ENCODE data around the gene TET3. TPM values are rescaled to one million over a fixed set of nuclear protein-coding genes. Genes with fewer than 3 reads are reported as not detected.
A peak's percentile ranks its signal among the peaks of the same experiment; 100 is the strongest.

The TET3 gene
- total RNA-seq, 6 experiments from 2014 or later: 3.7 to 6.8 (median 5.1) TPM

DNA sequence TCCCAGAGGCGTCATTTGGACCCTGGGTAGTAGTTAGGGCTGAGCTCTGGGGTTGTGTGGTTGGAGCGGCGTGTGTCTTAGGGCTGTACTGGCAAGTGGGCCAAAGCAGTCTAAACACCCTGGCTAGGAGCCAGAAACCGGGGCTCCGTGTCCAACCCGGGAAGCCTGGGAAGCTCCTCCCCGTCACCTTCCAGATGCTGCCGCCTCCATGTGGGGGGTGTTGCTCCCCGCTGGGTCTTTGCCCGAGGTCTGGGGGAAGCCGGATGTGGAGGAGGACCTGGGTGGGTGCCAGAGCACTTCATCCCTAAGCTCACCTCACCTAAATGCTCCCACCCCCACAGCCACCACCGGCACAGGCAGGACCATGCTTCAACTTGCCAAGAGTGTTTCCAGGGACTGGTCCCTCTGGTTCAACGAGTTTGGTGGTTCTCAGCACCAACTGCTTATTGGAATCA, 25.4 kb downstream of the TET3 start:
- DNase-seq (peak in 2 of 3 donors; percentile 42 to 58), ATAC-seq (peak in 3 of 4 donors; percentile 16 to 50 (median 35))
- 57% methylated on average over 1 of the region's 13 CpGs for WGBS (ENCODE audit: insufficient coverage, low coverage, low lambda C conversion rate, missing lambda C conversion rate)
- Histone ChIP-seq H3K4me3 (no peak overlapping the region), H3K4me1 (peaks cover 0 to 17% (median 6%) of the 10 kb centered on the region in 4 donors), H3K9me3 (no peaks in the 10 kb centered on the region), H3K27me3 (no peaks in the 10 kb centered on the region), H3K36me3 (no peaks in the 10 kb centered on the region), H3K27ac (no peak overlapping the region)
- intact Hi-C loops (cut with DNase I): no loop called here
- no peak for TF ChIP-seq POLR2A (IDR thresholded peaks at IDR 0.05)
- TF ChIP-seq, protein P1, sequence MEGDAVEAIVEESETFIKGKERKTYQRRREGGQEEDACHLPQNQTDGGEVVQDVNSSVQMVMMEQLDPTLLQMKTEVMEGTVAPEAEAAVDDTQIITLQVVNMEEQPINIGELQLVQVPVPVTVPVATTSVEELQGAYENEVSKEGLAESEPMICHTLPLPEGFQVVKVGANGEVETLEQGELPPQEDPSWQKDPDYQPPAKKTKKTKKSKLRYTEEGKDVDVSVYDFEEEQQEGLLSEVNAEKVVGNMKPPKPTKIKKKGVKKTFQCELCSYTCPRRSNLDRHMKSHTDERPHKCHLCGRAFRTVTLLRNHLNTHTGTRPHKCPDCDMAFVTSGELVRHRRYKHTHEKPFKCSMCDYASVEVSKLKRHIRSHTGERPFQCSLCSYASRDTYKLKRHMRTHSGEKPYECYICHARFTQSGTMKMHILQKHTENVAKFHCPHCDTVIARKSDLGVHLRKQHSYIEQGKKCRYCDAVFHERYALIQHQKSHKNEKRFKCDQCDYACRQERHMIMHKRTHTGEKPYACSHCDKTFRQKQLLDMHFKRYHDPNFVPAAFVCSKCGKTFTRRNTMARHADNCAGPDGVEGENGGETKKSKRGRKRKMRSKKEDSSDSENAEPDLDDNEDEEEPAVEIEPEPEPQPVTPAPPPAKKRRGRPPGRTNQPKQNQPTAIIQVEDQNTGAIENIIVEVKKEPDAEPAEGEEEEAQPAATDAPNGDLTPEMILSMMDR (IDR thresholded peaks at IDR 0.05): no peak

- H3K27ac ChIP-seq: no peak overlapping the region
- no peaks in the 10 kb centered on the region for H3K27me3 ChIP-seq
- H3K36me3 ChIP-seq: no peaks in the 10 kb centered on the region
- peak in 1 of 3 donors; percentile 63 for DNase-seq
- intact Hi-C loops (cut with DNase I): no loop called here
- no peaks in the 10 kb centered on the region for H3K9me3 ChIP-seq
- H3K4me1 ChIP-seq: peaks cover 0 to 17% (median 6%) of the 10 kb centered on the region in 4 donors
- no peak overlapping the region for H3K4me3 ChIP-seq
- TF ChIP-seq POLR2A (IDR thresholded peaks at IDR 0.05): no peak
- TF ChIP-seq, protein P1 (IDR thresholded peaks at IDR 0.05): no peak
- WGBS (ENCODE audit: insufficient coverage, low coverage, low lambda C conversion rate, missing lambda C conversion rate): 37% methylated on average over 5 of the region's 5 CpGs
- ATAC-seq: peak; percentile 84 to 91 (median 90)
Observed at GRCh38 chr2:74011246-74011645, 26.5 kb downstream of the TET3 start.

DNA sequence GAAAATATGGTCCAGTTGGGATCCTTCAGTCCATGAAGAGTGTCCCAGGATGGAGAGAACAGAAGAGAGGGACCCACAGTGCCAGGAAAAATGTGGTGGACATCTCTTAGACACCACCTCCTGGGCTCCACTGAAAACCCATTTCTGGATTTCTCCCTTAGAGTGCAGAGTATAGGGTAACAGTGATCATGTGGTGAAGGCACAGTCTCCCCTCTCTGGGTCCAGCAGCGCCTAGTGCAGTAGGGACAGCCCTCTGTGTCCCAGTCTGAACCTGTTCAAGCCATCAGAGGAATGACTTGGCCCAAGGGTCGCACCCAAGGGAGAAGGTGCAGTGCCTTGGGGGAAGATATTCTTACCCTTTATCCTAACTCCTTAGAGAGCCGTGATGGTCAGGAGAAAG, 30.1 kb downstream of the TET3 start:
- Histone ChIP-seq H3K36me3 (no peaks in the 10 kb centered on the region), H3K4me1 (peaks cover 0 to 14% (median 6%) of the 10 kb centered on the region in 4 donors), H3K4me3 (no peak overlapping the region), H3K27me3 (no peaks in the 10 kb centered on the region), H3K9me3 (no peaks in the 10 kb centered on the region), H3K27ac (no peak overlapping the region)
- TF ChIP-seq, protein P1 (IDR thresholded peaks at IDR 0.05): no peak
- TF ChIP-seq POLR2A (IDR thresholded peaks at IDR 0.05): no peak
- ATAC-seq (no peak), DNase-seq (peak in 1 of 3 donors; percentile 10)
- 100% methylated on average over 2 of the region's 3 CpGs for WGBS (ENCODE audit: insufficient coverage, low coverage, low lambda C conversion rate, missing lambda C conversion rate)
- intact Hi-C loops (cut with DNase I): no loop called here

- intact Hi-C loops (cut with DNase I): no loop called here
- no peak for ATAC-seq
- no peaks in the 10 kb centered on the region for H3K27me3 ChIP-seq
Observed at GRCh38 chr2:74017223-74017622, 32.5 kb downstream of the TET3 start.

More at GRCh38 chr2:74017223-74017622, 32.5 kb downstream of the TET3 start:
- Histone ChIP-seq H3K36me3 (no peaks in the 10 kb centered on the region), H3K4me1 (no peaks in the 10 kb centered on the region), H3K9me3 (no peaks in the 10 kb centered on the region), H3K4me3 (no peak overlapping the region), H3K27ac (no peak overlapping the region)
- TF ChIP-seq, protein P1 (IDR thresholded peaks at IDR 0.05): no peak
- TF ChIP-seq POLR2A (IDR thresholded peaks at IDR 0.05): no peak
- peak in 1 of 3 donors; percentile 6 for DNase-seq
- 91% methylated on average over 3 of the region's 3 CpGs for WGBS (ENCODE audit: insufficient coverage, low coverage, low lambda C conversion rate, missing lambda C conversion rate)
